ENCODE results near the gene APH1B.

DNA sequence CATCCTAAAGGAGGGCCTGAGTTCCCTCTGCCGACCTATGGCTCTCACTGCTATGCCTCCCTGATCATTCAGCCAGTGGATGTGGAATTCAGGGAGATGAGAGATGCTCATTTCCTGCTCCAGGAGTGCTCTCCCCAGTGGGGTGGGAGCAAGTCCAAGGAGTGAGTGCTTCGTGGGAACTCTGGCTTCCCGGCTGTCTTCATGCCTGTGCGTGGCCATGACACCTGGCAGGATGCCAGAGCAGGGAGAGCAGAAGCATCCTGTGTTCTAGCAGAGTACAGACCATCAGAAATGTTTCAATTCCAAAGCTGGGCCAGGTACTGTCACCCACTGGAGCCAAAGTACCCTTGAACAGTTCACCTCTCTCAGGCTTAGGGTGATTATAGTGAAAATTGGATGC lies 45.1 kb downstream of the APH1B start:
- TF ChIP-seq FOXK2 (IDR thresholded peaks at IDR 0.05) (no peak), PKNOX1 (IDR thresholded peaks at IDR 0.05) (no peak), ZNF384 (IDR thresholded peaks at IDR 0.05) (no peak), TARDBP (IDR thresholded peaks at IDR 0.05) (no peak), ELF4 (IDR thresholded peaks at IDR 0.05) (no peak), HDGF (IDR thresholded peaks at IDR 0.05; ENCODE audit: borderline replicate concordance) (no peak), FOXM1 (IDR thresholded peaks at IDR 0.05; ENCODE audit: borderline replicate concordance) (no peak)

All from HEK293T (cell line).